HPDE6-E6E7 (cell line): ENCODE measurements around the gene UBN1.
A peak's percentile ranks its signal among the peaks of the same experiment; 100 is the strongest.

ENCODE experiments used
- DNase-seq: peaks from one replicate; pipeline ENCODE4 v3.0.0; 2011; ENCODE audit warnings: missing footprints; ENCODE audit errors: extremely low spot score

UBN1 gene

DNA sequence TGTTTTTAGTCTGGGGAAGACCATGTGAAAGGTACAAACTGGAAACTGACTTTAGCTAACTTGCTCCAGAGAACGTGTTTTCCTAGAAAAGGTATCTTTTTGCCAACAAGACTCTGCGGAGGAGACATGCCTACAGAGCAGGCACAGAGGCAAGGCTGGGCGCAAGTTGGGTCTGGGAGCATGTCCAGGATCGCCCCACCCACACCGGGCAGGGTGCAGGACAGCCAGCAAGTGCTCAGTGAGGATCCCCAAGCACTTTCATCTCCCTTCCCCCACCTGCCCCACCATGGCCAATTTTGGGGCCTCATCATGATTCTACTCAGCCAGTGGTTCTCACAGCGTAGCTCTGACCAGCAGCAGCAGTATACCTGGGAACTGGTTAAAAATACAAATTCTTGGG is 26.6 kb upstream of the UBN1 start:
- DNase-seq, result no peak

- no peak for DNase-seq
Observed at GRCh38 chr16:4825196-4825595, 22.1 kb upstream of the UBN1 start.

- DNase-seq, result no peak
Observed at GRCh38 chr16:4826526-4826925, 20.8 kb upstream of the UBN1 start.

DNA sequence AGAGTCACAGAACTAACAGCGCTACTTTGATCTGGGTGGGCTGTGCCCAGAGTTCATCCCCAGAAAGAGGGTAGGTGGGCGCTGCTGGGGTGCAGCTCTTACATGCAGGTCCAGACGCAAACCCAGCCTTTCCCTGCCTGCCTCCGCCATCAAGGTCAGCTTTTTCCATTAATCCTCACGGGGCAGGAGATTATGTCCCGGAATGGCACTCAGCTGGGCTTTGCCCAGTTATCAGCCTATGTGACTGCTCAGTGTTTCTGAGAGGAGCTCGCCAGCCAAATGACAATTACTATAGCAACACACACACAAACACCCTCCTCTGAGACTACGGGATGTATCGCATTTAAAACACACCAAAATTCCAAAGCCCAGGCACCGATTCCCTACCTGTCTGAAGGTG is 20.3 kb upstream of the UBN1 start:
- DNase-seq, result no peak

DNA sequence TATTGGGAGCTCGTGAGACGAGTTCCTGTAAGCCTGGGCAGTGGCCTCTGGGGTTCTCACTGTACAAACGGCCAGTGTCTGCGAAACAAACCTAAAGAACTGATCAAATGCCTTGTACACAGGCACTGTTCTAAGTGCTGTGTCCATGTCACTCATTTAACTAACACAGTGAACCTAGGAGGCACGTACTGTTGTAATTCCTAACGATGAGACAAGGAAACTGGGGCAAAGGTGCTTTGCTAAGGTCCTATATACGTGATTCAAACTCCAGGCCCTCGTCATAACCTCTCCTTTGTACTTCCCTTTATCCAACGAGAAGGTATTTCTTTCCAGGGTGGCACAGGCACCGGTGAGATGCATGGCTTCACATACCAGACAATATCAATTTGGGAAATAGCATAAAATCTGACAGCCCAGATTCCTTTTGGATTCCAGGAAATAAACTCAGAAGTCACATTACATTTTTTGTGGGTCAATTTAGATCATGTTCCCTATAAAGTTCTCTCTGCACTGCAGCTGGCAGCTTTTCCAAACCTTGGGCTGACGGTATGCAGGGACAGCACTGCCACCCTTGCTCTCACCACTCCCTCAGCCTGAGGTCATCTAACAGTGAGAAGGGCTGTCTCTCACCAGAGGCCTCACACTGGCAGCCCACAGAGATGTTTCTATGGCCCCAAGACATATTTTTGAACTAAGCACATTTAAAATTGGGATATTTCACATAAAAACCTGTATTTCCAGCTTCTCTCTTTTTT is 18.5 kb upstream of the UBN1 start:
- no peak for DNase-seq

DNA sequence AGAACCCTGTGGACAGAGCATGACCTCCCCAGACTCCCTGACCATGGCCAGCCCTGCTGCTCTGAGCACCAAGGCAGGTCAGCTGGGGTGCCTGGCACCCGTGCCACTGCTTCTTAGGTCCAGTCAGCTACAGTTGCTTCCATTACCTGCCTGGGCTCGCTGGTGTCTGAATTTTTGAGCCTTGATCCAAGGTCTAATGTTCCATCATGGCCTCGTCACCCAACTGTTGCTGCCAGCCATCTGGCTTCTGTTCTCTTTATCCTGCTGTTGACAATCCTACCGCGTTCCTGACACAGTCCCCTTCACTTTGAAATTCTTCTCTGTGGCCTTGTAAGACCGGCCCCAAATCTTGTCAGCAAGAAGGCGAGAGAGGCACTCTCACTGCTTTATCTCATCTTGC is 16.9 kb upstream of the UBN1 start:
- no peak for DNase-seq

DNA sequence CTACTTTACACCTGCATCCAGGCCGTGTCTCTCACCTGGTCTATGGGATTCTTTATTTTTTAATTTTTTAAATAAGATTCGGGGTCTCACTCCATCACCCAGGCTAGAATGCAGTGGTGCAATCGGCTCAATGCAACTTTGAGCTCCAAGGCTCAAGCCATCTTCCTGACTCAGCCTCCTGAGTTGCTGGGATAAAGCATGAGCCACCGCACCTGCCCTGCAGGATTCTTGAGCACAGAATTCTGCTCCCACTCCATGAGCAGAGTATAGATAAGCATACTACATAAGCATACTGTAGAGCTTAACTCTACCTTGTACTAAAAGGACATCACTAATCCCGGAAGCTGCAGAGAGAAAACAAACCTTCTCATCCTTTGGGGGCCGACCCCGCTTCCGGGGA is 15.7 kb upstream of the UBN1 start:
- DNase-seq, result no peak

- DNase-seq, result no peak
Observed at GRCh38 chr16:4832698-4833343, 14.5 kb upstream of the UBN1 start.

DNA sequence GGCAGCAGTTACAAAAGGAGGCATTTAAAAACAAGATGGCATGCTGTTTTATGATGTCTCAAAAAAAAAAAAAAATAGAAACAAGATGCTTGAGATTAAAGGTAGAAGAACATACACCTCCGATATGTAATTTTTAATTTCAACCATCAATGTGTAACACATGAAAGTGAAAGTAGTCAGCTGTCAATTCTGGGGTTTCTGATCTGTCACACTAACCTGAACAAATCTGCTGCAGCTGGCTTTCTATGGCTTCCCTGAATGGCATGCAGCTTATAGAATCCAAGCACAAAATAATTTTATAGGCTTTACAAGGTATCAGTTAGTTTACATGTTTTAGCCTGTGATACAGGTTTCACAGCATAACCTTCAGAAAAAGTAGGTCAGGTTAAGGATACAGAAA is 13.7 kb upstream of the UBN1 start:
- DNase-seq, result no peak

DNA sequence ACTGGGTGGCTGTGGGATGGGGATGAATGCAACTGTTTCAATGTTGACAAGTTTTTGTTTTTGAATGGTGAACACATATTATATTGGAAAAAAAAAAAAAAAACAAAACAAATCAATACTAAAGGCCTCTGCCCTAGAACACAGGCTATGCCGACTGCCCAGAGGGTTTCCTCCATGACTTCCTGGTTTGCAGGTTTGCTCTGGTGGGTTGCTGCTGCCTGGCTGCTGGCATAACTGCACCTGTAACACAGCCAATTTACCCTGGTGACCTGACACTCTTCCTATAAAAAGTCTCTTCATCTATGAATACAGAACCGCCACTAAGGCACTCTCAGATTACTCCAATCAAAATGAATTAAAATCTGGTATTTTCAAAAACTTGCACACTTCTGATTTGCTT is 10.6 kb upstream of the UBN1 start:
- DNase-seq, result no peak

DNA sequence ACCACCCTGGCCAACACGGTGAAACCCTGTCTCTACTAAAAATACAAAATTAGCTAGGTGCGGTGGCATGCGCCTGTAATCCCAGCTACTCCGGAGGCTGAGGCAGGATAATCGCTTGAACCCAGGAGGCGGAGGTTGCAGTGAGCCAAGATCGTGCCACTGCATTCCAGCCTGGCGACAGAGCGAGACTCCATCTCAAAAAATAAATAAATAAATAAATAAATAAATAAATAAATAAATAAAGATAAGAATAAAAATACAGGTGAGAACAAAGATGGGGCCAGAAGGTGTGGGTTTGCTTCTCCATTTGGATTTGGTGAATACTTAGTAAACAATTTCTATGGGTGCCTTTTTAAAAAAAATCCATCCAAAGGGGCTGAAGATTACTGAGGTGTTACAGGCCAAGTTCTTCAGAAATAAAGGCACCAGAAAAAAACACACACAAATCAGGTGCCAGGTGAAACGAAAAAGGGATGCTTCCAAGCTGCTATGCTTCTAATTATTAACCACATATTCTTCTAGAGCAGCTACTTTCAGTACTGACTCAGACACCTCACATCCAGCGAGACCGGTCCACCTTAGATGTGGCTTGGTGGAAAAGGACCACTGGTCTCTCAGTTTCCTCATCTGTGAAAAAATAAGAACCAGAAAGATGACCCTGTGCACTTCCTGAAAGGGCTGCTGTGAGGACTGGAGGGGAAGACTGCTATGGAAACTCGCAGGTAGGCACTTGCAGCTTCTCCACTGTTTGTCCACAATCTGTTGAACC is 9.4 kb upstream of the UBN1 start:
- DNase-seq, result no peak

DNA sequence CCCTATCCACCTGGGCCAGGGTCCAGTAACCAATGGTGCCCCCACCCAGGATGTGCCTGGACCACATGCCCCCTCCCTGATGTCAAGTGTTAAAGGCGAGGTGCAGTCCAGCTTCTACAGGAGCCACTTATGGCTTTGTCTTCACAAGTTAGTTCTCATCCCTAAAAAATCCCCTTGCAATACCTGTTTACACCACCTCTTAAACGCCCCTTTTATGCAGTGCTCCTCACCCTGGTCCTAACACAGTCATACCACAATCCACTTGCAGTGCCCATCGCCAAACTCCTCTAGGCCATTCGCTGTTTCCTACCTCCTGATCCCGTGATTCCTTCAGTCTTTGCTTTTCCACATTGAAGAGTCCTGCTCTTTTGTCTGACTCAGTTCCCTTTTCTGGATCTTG is 7.3 kb upstream of the UBN1 start:
- DNase-seq, result no peak

DNA sequence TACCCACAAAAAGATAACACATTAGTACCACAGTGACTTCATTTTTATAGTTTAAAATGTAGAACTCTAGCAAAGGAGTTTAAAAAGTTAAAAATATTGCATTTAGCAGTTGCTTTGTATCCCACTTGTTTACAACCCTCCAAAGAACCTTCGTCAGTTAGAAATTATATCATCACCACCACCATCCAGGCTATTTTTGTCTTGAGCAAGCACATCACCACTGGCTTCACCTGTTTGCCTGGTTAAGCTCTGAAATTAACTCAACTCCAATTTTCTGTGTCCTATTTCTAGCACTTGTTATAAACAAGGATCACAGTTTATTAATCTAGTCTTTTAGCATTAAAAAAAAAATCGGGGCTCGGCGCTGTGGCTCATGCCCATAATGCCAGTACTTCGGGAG is 6.3 kb upstream of the UBN1 start:
- no peak for DNase-seq

DNA sequence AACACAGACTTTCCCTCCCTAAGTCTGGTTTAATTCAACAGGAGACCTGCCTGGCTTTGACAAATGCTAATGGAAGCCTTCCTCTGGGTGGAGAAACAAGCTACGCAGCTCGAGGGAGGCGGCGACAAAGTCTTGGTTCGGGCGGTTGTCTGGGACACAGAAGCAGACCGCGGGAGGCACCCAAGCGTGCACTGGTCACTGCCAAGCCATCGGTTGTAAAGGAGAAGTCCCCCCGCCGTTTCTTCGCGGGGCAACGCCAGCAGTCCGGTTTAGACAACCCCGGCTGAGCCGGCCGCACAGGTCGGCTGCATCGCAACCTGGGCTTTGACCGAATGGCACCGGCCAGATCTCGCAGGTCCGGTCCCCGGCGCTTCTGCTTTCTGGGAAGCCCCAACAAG is 779 bp upstream of the UBN1 start:
- DNase-seq, result peak; percentile 34

DNA sequence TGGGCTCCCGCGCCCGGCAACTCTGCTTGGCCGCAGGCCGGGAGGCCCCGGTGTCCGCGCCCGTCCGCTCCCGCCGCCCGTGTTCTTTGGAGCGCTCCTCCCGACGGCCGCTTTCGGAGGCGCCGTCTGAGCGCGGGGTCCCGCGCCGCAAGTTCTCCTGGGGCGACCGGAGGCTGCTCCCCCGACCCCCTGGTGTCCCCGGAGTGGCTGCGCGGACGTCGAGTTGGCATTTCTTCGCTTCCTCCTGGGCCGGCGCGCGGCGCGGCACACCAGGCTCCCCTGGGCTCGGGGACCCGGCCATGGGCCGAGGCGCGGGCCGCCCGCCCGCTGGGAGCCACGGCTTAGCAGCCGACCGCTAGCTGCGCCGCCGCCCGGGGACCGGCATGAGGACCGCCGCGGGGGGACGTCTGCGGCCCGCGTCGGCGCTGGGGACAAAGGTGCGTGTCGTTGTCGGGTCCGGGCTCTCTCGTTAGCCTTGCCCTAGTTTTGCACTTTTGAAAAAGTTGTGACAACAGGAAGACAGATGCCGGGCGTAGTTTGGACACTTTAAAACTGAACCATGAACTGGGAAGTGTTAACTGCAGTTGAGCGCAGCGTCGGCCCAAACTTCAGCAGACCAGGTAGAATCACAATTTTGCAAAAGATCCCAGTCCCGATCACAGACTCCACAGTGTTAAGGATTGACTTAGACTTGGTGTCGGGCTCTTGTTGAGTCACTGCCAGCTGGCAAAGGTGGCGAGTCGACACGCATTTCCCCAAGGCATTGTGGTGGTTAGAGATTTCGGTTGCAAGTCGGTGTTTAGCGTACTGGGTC is 700 bp downstream of the UBN1 start:
- peak; percentile 67 for DNase-seq

DNA sequence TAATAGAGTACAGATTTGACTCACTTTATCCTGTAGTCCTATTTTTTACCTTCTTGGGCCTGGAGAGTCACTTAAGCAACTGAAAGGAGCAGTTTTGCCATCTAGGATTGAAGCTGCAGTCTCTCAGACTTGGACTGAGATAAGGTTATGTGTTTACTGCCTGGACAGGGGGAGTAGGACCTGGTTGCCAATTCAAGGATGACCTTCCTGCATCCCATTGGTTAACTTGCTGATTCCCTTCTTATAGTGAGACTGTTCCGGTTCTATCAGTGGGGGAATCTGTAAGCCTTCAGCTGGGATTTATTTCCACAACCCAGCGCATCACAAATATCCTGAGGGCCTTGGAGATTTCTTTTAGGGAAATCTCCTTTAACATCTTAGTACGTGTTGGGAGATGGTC is 2.9 kb downstream of the UBN1 start:
- no peak for DNase-seq

DNA sequence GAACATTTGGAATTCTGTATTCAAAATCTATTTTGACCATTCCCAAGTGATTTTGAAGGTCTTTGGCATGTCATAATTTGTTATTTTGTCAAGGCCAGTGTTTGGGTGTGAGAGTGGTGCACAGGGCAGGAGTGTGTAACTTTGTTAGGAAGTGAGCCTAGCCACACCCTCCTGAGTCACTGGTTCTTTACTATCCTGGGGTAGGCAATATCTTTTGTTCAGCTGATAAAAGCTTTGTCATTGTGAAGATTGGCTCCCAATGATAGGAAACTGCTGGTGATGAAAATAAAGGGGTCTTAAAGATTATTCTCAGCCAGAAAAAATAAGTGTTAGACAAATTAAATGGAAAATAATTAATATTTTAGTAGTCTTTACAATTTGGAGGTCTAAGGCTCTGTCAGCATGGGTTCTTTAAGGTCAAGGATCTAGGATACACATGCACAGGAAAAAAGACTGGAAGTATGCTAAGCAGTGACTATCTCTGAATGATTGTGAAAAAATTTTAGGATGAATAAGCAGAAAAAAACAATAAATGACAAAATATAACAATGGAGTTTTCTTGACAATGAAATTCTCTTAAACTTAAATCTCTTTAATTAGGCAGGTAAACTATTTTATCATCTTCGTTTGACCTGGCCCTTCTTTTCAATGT is 5.1 kb downstream of the UBN1 start:
- DNase-seq, result peak; percentile 56

- DNase-seq, result no peak
Observed at GRCh38 chr16:4855371-4855770, 8.1 kb downstream of the UBN1 start.

DNA sequence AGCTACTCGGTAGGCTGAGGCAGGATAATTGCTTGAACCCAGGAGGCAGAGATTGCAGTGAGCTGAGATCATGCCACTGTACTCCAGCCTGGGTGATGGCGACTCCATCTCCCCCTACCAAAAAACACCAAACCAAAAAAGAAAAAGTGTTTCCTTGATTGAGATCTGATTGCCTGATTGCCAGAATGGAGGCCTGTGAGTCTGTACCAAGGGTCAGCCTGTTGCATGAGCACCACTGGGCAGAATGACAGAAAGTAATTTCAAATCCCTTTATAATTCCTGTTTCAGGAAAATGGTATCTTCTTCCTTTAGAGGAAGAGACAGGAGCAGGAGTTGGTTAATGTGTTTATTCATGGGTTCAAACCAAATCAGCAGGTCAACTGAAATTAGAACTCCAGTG is 8.5 kb downstream of the UBN1 start:
- DNase-seq, result no peak

DNA sequence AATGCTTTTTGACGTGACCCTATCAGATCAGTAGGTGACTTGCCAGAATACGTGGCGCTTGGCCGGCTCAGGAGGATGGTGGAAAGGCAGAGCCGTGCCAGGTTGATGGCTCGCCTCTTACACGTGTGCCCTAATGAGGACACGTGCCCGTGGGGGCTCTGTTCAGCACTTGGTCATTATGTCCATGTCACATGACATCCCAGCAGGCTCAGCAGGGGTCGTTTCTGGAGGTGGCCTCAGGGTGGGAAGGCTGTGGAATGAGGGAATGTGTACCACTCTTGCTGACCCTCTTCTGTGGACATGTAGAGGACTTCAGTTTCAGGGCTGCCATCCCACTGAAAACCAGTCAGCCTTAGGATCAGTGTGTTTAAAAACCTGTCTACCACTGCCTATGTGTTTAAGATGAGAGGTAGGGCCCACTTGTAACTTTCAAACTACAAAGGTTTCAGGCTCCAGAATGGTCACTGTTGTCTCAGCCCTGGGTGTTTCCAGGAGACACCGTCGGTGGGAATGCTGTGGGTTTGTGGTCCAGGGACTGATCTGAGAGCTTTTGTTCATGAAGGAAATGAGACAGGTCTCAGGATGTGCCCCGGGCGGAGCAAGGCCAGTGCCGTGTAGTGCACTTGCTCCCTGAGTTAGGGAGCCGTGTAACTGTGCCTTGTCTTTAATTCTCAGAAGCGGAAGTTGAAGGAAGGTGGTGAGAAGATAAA is 12.1 kb downstream of the UBN1 start:
- no peak for DNase-seq

DNA sequence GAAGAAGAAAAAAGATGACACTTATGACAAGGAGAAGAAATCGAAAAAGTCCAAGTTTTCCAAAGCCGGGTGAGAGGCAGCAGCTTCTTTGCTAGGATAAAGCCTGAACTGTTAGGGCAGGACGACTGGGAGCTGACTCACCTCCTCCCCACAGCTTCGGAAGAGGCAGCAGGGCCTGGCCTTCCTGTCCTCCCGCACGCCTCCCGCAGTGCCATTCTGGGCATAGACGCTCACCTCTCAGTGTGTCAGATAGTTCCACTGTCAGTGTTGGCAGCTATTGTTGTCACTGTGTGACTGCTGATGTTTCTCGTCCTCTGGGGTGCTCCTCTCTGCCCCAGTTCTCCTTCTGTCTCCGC is 12.6 kb downstream of the UBN1 start:
- peak; percentile 44 for DNase-seq
